ENCODE measurements around the gene PTPN5.
A peak's percentile ranks its signal among the peaks of the same experiment; 100 is the strongest.

PTPN5 gene

DNA sequence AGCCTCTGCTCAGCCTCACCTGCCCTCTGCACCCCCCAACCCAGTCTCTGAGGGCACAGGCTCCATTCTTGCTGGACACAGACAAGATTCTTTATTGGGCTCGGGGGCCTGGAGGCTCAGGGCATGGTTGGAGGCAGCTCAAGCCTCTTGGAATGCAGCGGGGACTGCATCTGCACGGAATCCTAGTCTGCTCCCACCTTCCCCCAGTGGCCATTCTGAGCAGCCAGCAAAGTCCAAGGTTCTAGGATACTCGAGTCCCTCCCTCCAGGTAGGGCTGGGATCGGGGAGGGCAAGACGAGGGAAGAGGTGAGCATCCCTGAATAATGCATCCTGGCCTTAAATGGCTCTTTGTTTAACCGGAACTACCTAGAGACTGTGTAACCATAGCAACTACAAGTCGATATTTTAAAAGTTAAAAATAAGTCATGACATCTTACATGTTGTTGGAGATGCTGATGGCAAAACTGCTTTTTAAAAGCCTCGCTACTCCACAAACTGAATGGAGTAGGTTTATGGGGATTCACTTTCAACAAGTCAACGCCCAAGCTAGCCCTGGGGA, 54.9 kb downstream of the PTPN5 start:
- no peak for DNase-seq

- DNase-seq, result no peak
Measured at GRCh38 chr11:18733202-18733601, 58.4 kb downstream of the PTPN5 start.

DNA sequence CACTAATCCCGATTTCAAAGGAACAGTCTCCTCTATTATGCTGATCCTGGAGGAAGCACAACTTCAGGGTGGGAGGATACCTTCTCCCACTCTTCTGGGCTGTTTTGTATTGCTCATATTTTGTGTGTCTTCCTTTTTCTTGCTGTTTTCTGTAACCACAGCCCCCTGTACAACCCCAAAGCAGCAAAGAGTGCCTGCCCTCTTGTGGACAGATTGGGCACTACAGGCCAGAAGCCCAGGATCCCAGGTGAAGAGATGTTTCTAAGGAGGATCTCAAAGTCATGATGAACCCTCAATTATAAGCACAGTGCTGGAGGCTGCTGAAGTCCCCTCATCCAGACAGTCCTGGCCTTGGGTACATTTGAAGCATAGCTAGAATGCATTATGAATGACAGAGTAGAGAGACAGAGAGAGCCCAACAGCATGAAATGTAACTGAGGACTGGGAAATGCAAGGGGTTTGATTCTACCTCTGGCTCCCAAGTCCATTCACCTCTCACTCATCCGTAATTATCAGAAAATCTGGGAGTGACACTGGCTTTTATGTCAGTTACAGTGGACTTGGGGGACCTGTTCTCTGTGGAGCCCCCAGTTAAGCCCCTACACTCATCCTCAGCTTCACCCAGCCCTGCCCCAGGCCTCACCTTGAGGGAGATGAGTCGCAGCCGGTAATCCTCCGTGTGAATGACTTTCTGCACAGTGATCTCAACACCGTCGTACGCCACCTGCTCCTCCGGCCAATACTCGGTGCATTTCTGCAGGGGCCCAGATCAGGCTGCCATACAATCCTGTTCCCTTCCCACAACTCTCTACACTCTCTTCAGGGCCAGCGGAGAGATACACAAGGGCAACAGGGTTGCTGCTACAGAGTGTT, 59.4 kb downstream of the PTPN5 start:
- peak; percentile 34 for DNase-seq

- DNase-seq, result no peak
Measured at GRCh38 chr11:18731441-18731840, 60.2 kb downstream of the PTPN5 start.

- DNase-seq, result no peak
Measured at GRCh38 chr11:18730020-18730419, 61.6 kb downstream of the PTPN5 start.

GRCh38 chr11:18729426-18729825, 62.2 kb downstream of the PTPN5 start:
- DNase-seq, result no peak

- no peak for DNase-seq
Measured at GRCh38 chr11:18728658-18729057, 62.9 kb downstream of the PTPN5 start.

DNA sequence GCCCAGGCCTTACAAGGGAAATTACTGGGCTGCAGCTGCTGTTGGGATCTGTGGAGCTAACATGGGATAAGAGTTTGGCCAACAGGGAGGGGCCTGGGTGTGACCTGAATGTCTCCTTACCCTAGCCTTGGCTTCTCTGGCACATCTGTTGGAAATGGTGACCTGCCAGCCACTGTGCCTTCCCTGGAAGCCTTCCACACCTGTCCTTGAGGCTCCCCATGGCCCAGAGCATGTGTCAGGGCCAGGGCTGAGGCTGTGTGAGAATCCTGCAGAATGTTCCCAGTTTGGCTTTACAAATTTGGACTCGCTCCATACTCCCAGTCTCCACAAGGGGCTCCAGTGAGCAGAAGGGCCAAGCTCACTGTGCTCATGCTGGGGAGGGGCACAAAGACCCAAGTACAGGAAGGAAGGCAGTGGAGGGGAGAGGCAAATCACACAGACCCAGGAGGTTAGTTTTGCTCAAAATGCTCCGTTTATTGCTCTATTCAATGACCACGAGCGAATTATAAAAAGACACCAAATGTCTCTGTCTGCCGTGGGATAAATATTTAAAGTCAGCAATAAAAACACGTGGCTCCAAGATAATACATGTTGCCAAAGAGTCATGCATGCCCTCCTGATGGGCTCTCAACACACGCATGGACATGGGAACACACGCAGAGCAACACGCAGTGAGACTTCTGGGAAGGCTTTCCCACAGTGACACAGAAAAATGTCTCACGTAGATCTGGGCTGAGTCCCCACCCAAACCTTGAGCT, 63.9 kb downstream of the PTPN5 start:
- DNase-seq, result peak; percentile 30

GRCh38 chr11:18726040-18726439, 65.6 kb downstream of the PTPN5 start, which contains the start of gene IGSF22:
Gene IGSF22, minus strand, starts transcription at chr11:18726188. Its CDS starts 1,952 bp downstream, at chr11:18724236.
- no peak for DNase-seq

DNA sequence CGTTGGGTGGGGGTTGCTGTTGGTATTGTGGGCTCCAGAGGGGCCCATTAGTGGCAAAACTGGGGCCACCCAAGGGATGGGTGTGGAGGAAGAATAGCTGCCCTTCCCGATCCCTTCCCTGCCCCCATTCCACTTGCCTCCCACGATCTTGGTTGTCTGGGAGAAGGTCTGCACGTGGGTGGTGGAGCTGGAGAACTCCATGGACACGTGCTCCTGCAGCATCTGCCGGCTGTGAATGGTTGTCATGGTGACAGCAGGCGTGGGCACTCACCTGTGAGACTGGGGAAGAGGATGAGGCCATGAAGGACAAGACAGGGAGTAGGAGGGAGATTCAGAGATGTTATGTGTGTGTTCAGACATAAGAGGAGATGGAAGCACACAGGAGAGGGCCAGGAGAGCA, 67.6 kb downstream of the PTPN5 start:
- no peak for DNase-seq

DNA sequence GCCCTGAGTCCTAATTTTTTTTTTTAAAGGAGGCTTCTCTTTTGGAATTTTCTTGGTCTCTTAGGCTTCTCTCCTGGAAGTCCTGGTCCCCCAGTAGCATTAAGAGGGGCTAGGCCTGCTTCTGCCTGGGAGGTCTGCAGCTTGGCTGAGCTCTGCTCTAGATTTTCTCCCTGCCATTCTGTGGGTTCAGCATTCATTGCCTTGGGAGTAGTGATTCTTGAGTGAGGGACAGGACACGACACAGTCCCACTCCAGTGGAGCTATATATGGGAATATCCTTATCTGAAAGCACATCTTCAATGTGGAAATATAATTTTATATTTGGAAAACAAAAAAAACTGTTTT, 69.3 kb downstream of the PTPN5 start:
- DNase-seq, result no peak

DNA sequence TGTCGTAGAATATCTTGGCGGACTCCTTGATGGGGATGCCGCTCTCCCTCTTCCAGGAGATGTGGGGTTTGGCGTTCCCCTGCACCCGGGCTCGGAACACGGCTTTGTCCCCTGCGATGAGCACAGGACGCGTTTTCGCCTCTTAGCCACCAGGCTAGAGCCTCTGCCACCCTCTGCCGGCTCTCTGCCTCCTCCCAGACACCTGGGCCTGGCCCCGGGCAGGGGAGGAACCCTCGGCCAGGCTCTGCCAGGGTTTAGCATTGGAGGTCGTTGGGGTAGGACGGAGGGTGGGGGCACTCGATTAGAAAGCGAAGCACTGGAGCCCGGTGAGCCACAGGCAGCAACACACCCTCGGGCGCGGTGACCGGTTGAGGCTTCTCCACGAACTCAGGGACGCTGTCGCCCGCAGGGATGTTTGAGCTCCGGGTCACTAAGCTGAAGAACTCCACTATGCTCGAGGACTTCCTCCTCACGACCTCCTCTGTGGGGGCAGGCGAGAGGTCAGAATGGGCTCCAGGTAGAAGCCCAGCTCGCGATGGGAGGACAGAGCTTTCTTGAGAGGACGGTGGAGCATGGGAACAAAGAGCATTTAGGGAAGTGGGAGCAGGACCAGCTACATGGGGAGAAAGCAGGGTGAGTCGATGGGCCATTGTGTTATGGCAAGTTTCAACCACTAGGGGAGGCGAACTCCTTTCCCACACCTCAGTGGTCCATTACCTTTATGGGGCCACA, 69.9 kb downstream of the PTPN5 start:
- DNase-seq, result peak; percentile 54

- DNase-seq, result peak; percentile 80
Measured at GRCh38 chr11:18720808-18721560, 70.6 kb downstream of the PTPN5 start.

GRCh38 chr11:18720091-18720807, 71.3 kb downstream of the PTPN5 start:
- DNase-seq, result no peak

DNA sequence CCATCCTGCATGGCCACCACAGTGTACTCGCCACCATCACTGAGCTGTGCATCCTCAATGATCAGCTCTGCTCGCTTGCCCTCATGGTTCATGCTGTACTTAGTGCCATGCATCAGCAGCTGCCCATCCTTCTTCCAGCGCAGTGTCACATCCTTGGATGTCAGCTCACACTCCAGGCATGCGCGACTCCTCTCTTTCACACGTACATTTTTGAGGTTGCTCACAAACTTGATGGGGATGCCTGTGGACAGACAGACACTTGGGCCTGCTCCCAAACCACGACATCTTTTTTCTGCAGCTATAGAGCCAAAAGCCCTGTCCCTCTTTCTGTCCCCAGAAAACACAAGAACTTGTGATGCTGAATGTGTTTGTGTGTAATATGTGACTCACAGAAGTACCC, 76.1 kb downstream of the PTPN5 start:
- peak; percentile 34 for DNase-seq

- DNase-seq, result no peak
Measured at GRCh38 chr11:18714443-18714780, 77.2 kb downstream of the PTPN5 start.

DNA sequence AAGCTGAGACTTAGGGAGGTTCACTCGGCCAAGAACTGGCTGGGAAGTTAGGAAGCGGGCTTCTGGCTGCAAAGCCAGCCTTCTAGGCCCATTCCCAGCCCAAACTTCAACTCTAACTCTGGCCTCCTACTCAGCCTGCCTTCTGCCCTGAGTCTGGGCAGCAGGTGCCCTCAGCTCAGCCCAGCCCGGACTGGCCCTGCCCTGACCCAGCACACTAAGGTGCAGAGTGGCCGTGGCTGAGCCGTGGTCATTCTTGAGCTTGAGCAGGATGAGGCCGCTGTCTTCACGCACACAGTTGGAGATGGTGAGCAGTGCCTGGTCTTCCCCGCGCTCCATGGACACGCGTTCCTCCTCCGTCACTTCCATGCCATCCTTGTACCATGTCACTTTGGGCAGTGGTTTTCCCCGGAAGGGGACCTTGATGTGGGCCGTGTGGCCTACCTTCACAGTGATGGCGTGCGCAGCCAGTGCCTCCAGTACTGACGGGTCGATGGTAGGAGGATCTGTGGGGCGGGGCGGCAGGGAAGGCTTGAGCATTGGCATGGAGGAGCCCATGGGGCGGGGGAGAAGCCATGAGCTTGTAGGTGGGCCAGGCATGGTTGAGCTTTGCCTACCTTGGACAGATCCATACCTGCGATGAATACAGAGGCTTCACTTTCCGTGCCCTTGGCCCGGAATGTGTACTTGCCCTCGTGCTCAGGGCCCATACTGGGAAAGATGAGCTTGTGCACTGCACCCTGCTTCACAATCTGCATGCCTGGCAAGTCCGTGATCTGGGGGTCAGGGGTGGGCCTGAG, 77.8 kb downstream of the PTPN5 start:
- no peak for DNase-seq

DNA sequence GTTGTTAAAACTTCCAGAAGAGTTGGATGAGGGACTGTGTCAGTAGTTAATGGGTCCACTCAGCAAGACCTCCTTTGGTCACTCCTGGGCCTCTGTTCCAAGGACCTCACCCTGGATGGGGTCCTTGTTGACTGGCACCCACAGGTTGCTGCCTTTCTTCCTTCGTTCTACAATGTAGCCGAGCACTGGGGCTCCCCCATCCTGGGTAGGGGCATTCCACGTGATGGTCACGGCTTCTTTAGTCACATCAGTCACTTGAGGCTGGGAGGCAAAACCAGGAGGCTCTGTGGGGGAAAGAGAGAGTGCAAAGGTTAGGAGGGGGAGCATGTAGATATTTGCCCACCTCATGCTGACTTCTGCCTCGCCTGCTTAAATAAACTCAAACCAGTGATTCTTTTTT, 81.1 kb downstream of the PTPN5 start:
- DNase-seq, result no peak

DNA sequence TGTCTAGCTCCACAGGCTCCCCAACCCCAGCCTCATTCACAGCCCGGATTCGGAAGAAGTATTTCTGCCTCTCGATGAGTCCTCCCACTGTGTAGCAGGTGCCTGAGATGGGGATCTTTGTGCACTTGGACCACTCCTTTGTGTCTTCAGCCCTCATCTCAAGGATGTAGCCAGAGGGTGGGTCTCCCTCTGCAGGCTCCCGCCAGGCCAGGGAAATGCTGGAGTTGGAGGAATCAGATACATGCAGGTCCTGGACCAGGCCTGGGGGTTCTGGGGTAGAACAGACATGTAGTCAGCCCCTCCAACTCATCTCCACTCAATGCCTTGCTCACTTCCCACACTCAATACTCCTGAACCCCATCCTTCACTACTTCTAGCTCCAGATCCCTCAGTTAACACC, 82.2 kb downstream of the PTPN5 start:
- DNase-seq, result no peak

DNA sequence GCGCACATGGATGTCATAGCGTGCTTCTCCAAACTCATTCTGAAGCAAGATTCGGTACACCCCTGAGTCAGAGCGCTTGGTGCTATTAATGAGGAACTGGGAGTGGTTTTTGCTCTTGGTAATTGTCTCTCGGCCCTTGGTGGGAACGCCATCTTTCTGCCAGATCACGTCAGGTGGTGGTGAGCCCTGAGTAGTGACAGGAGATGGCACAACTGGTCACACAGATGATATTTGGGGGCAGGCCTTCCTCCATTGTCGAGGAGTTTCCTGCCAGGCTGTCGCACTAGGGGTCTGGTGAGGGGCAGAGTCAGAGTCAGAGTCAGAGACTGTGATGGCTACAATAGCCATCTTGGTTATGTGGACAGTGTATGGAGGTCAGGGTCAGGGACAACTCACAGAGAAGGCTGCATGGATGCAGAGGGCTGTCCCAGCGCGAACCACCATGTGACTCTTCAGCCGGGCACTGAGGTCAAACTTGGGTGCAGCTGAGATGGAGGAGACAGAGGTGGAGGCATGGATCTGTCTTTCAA, 83.7 kb downstream of the PTPN5 start:
- no peak for DNase-seq

Measured in fibroblast of skin of right biceps (primary cell).